ENCODE results near the gene PIF1.
A peak's percentile ranks its signal among the peaks of the same experiment; 100 is the strongest.
"Not testable (repeated sequence)": the region's sequence is repeated elsewhere in the genome, so short reads cannot be mapped to it uniquely, and the experiment has no call there.

The PIF1 gene

GRCh38 chr15:64847448-64847847, 22.0 kb upstream of the PIF1 start:
- no peak for DNase-seq

- DNase-seq = no peak
These were observed 21.6 kb upstream of the PIF1 start for GRCh38 chr15:64847016-64847415.

- no peak for DNase-seq
These were observed 20.6 kb upstream of the PIF1 start for GRCh38 chr15:64845831-64846595.

GRCh38 chr15:64845183-64845611, 19.8 kb upstream of the PIF1 start:
- no peak for DNase-seq

GRCh38 chr15:64844576-64845145, 19.2 kb upstream of the PIF1 start:
- DNase-seq = no peak

GRCh38 chr15:64843991-64844390, 18.5 kb upstream of the PIF1 start:
- DNase-seq = no peak

- no peak for DNase-seq
These were observed 17.6 kb upstream of the PIF1 start for GRCh38 chr15:64842986-64843561.

- DNase-seq = no peak
These were observed 16.9 kb upstream of the PIF1 start for GRCh38 chr15:64842096-64842939.

GRCh38 chr15:64841344-64842095, 16.1 kb upstream of the PIF1 start, which contains the start of gene PLEKHO2:
Gene PLEKHO2 (plus strand): TSS chr15:64841915. CDS start chr15:64842017, 102 bp downstream.
- DNase-seq = peak; percentile 87

- DNase-seq = no peak
These were observed 15.6 kb upstream of the PIF1 start for GRCh38 chr15:64841060-64841343.

- DNase-seq = no peak
These were observed 12.1 kb upstream of the PIF1 start for GRCh38 chr15:64837502-64837901.

GRCh38 chr15:64836023-64836536, 10.6 kb upstream of the PIF1 start:
- no peak for DNase-seq

GRCh38 chr15:64833690-64834089, 8.2 kb upstream of the PIF1 start:
- no peak for DNase-seq

- DNase-seq = no peak
These were observed 3.5 kb upstream of the PIF1 start for GRCh38 chr15:64828985-64829384.

GRCh38 chr15:64824929-64825430, 467 bp downstream of the PIF1 start:
- no peak for DNase-seq

GRCh38 chr15:64816452-64816851, 9.0 kb downstream of the PIF1 start:
- DNase-seq = no peak

- not testable (repeated sequence) for DNase-seq
These were observed 10.5 kb downstream of the PIF1 start for GRCh38 chr15:64814965-64815364.

- DNase-seq = not testable (repeated sequence)
These were observed 11.2 kb downstream of the PIF1 start for GRCh38 chr15:64814283-64814682.

GRCh38 chr15:64813075-64813474, 12.4 kb downstream of the PIF1 start:
- no peak for DNase-seq

- DNase-seq = no peak
These were observed 14.7 kb downstream of the PIF1 start for GRCh38 chr15:64810497-64811326.
